ENCODE measurements around the gene ATXN7L2.

Gene ATXN7L2

GRCh38 chr1:109527098-109527811, 43.5 kb downstream of the ATXN7L2 start:
- no peak for DNase-seq (ENCODE audit: low spot score)

- DNase-seq (ENCODE audit: low spot score) = no peak
These were observed 44.4 kb downstream of the ATXN7L2 start for GRCh38 chr1:109527846-109528695.

GRCh38 chr1:109528712-109529111, 45.0 kb downstream of the ATXN7L2 start:
- DNase-seq (ENCODE audit: low spot score) = no peak

GRCh38 chr1:109529881-109530456, 46.3 kb downstream of the ATXN7L2 start:
- DNase-seq (ENCODE audit: low spot score) = no peak

GRCh38 chr1:109530457-109531087, 46.9 kb downstream of the ATXN7L2 start:
- peak; percentile 71 for DNase-seq (ENCODE audit: low spot score)

- no peak for DNase-seq (ENCODE audit: low spot score)
These were observed 47.7 kb downstream of the ATXN7L2 start for GRCh38 chr1:109531380-109531779.

GRCh38 chr1:109531826-109532364, 48.2 kb downstream of the ATXN7L2 start:
- no peak for DNase-seq (ENCODE audit: low spot score)

GRCh38 chr1:109532365-109533136, 48.8 kb downstream of the ATXN7L2 start:
- peak; percentile 79 for DNase-seq (ENCODE audit: low spot score)

- no peak for DNase-seq (ENCODE audit: low spot score)
These were observed 50.7 kb downstream of the ATXN7L2 start for GRCh38 chr1:109534307-109534858.

- DNase-seq (ENCODE audit: low spot score) = no peak
These were observed 51.8 kb downstream of the ATXN7L2 start for GRCh38 chr1:109535481-109535880.

GRCh38 chr1:109535971-109536491, 52.3 kb downstream of the ATXN7L2 start:
- peak; percentile 58 for DNase-seq (ENCODE audit: low spot score)

- no peak for DNase-seq (ENCODE audit: low spot score)
These were observed 53.9 kb downstream of the ATXN7L2 start for GRCh38 chr1:109537450-109538178.

- DNase-seq (ENCODE audit: low spot score) = no peak
These were observed 55.3 kb downstream of the ATXN7L2 start for GRCh38 chr1:109538827-109539555.

GRCh38 chr1:109539676-109540075, 56.0 kb downstream of the ATXN7L2 start, which contains the start of gene GPR61:
GPR61 (plus strand) TSS chr1:109539872; CDS start chr1:109543023, 3,151 bp downstream.
- no peak for DNase-seq (ENCODE audit: low spot score)

GRCh38 chr1:109541102-109541501, 57.4 kb downstream of the ATXN7L2 start:
- no peak for DNase-seq (ENCODE audit: low spot score)
